Epithelial cell of proximal tubule (primary cell): ENCODE measurements around the gene FNDC3B. TPM values are rescaled to one million over a fixed set of nuclear protein-coding genes. Genes with fewer than 3 reads are reported as not detected.
"Not testable (repeated sequence)": the region's sequence is repeated elsewhere in the genome, so short reads cannot be mapped to it uniquely, and the experiment has no call there.

Experiments used
- DNase-seq: peaks from one replicate; pipeline ENCODE4 v3.0.0-alpha.2; 2011; ENCODE audit warnings: low read depth
- H3K4me3 ChIP-seq: 2 replicates; pipeline ENCODE4 v1.5.1; 2011; ENCODE audit warnings: low read depth, mild to moderate bottlenecking, low read length
- total RNA-seq: library from RNA; depleted of rRNA; stranded (reverse); fragments of >200 nt; gene quantifications from 2 replicates; pipeline ENCODE4 v1.2.3, GENCODE V29; 2015
- TF ChIP-seq, protein P1 (sequence below): conservative IDR thresholded peaks from 2 replicates; pipeline ENCODE4 v1.5.1; 2012; ENCODE audit warnings: low read depth, mild to moderate bottlenecking, low read length

Gene FNDC3B
- total RNA-seq, 1 donor from 2014 or later = 37.3 TPM

- no peak for DNase-seq
- TF ChIP-seq, protein P1, sequence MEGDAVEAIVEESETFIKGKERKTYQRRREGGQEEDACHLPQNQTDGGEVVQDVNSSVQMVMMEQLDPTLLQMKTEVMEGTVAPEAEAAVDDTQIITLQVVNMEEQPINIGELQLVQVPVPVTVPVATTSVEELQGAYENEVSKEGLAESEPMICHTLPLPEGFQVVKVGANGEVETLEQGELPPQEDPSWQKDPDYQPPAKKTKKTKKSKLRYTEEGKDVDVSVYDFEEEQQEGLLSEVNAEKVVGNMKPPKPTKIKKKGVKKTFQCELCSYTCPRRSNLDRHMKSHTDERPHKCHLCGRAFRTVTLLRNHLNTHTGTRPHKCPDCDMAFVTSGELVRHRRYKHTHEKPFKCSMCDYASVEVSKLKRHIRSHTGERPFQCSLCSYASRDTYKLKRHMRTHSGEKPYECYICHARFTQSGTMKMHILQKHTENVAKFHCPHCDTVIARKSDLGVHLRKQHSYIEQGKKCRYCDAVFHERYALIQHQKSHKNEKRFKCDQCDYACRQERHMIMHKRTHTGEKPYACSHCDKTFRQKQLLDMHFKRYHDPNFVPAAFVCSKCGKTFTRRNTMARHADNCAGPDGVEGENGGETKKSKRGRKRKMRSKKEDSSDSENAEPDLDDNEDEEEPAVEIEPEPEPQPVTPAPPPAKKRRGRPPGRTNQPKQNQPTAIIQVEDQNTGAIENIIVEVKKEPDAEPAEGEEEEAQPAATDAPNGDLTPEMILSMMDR = peak; percentile 2
- H3K4me3 ChIP-seq = peak overlapping the region; percentile 96
Observed at GRCh38 chr3:172040981-172041963, 1.9 kb downstream of the FNDC3B start.

GRCh38 chr3:172042136-172042662 lies 2.8 kb downstream of the FNDC3B start:
- peak overlapping the region; percentile 96 for H3K4me3 ChIP-seq
- TF ChIP-seq, protein P1 = no peak
- DNase-seq = no peak

GRCh38 chr3:172042663-172043179 lies 3.3 kb downstream of the FNDC3B start:
- DNase-seq, H3K4me3 ChIP-seq: not testable (repeated sequence)

DNA sequence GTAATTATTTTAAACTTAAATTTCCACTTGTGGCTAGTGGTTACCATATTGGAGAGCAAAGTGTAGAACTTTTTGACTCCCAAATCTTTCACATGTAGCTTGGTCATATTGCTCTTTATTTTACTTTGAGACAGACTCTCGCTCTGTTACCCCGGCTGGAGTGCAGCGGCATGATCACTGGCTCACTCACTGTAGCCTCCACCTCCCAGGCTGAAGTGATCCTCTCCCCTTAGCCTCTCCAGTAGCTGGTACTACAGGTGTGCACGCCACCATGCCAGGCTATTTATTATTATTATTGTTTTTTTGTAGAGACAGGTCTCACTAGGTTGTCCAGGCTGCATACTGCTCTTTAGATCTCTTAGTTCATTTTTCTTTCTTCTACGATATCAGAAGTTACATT lies 3.9 kb downstream of the FNDC3B start:
- H3K4me3 ChIP-seq = no peak overlapping the region
- TF ChIP-seq, protein P1 = no peak
- no peak for DNase-seq

- TF ChIP-seq, protein P1 = no peak
- no peak for DNase-seq
- H3K4me3 ChIP-seq = no peak overlapping the region
Observed at GRCh38 chr3:172043766-172044165, 4.4 kb downstream of the FNDC3B start.

DNA sequence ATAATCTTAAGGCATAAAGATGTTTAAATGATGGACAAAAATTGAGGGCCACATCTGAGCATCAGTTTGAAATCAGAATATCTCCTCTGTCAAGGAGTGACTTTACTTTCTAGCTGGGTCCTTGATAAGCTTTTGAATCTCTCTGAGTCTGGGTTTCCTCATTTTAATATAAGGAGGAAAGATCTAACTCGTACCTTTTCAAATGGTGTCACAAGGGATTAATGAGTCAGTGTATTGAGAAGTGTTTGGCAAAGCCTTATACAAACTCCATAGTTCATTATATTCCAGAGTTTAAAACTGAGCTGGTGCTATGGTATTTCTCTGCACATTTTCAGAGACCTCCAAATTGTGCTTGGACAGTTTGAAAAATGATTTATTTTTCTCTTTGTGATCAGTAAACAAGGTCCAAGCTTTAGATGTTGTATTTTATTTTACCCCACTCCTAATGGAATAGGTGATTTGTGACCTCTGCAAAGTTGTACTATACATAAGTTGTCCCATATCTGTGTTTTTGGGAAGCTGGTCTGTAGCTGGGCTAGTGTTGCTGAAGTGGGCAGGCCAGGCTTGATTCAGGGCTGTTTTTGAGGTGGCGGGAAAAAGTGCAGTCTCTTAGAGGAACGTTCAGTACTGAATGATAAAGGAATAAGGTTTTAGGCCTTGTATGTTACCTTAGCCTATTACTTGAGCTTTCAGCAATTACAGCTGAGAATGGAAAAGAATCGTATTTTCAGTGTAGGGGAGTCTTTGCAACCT lies 5.6 kb downstream of the FNDC3B start:
- TF ChIP-seq, protein P1 = no peak
- H3K4me3 ChIP-seq = no peak overlapping the region
- no peak for DNase-seq
